Activated CD8-positive, alpha-beta memory T cell treated with anti-CD3 and anti-CD28 coated beads, Interleukin-2, amount 50 U/mL, for 4 hours (primary cell): ENCODE measurements around the gene STIM2.

Source experiments
- DNase-seq: peaks from one replicate; pipeline ENCODE4 v3.0.0-alpha.2; 2020

STIM2 gene

GRCh38 chr4:26907731-26908599, 47.3 kb downstream of the STIM2 start:
- no peak for DNase-seq

- DNase-seq = no peak
These were observed 48.7 kb downstream of the STIM2 start for GRCh38 chr4:26909369-26909768.

GRCh38 chr4:26911254-26911653, 50.6 kb downstream of the STIM2 start:
- no peak for DNase-seq

GRCh38 chr4:26912069-26912468, 51.4 kb downstream of the STIM2 start:
- no peak for DNase-seq

DNA sequence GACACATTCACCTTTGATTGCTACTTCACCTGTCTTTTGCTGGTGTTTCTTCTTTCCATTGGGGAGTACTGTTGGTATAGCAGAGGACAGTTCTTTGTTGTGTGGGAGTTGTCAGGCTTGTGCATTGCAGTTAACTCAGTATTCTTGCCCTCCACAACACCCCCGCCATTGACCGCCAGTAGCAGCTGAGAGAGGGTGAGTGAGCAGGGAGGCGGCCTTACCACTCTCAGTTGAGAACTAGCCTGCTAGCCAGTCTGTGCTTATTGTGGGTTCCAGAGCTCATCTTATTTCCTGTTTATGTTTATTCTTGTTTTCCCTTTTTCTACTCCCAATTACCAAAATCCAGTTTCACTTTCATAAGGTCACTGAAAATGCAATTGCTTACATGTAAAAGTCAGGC, 52.2 kb downstream of the STIM2 start:
- DNase-seq = no peak

- no peak for DNase-seq
These were observed 55.6 kb downstream of the STIM2 start for GRCh38 chr4:26916195-26916594.

DNA sequence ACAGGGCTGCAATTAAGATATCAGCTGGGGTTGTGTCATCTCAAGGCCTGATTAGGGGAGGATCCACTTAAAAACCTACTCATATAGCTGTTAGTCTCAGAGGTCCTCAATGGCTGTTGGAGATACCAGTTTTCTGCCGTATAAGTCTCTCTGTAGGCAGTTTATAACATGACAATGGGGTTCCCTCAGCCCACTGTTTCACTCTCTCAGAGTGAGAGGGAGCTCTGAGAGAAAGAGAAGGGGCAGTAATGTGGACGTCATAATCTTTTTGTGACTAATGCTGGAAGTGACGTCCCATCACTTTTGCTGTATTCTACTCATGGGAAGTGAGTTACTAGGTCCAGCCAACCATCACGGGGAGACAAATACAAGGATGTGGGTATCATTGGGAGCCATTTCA, 70.3 kb downstream of the STIM2 start:
- no peak for DNase-seq

GRCh38 chr4:26931451-26931850, 70.8 kb downstream of the STIM2 start:
- DNase-seq = no peak

DNA sequence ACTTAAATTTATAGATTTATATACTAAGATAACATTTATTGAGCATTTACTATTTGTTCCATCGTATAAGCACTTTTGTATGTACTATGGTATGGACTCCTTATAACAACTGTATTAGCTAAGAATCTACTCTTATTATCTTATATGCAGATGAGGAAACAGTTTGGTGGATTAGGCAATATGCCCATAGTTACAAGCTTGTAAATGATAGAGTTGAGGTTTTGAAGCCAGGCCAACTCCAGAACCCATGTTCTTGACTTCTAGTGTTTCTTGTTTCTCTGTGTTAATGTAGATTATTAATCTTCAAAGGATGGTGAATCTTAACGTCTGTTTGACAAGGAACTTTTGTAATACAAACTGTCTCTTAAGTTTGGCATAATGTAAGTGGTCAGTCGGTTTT, 71.3 kb downstream of the STIM2 start:
- no peak for DNase-seq

GRCh38 chr4:26935397-26935796, 74.8 kb downstream of the STIM2 start:
- no peak for DNase-seq

DNA sequence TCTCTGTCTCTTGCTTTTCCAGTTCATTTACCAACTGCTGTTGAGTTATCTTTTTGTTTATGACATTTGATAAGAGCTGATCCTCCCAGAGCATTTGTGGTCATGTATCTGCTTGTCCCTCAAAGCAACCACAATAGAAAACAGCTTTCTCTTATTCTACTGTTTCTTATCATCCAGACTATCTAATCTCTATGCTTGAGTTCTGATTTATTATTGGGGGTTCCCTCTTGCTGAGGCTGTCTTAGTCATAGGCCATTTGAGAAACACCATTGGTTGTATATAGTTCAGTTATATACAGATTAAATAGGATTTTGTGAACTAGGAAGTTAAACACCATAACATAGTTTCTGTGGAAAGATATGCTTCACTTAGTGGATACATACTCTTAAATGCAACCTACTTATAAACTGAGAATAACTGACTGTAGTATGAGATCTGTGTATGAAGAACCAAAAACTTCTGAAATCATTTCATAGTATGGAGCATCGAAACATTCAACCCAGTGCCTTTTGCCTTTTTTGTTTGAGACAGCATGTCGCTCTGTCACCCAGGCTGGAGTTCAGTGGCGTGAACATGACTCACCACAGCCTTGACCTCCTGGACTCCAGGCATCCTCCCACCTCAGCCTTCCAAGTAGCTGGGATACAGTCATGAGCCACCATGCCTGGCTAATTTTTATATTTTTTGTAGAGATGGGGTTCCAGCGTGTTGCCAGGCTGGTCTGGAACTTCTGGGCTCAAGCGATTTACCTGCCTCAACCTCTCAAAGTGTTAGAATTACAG, 75.8 kb downstream of the STIM2 start:
- DNase-seq = no peak

- no peak for DNase-seq
These were observed 76.5 kb downstream of the STIM2 start for GRCh38 chr4:26937139-26937538.

- DNase-seq = no peak
These were observed 76.9 kb downstream of the STIM2 start for GRCh38 chr4:26937567-26937966.

DNA sequence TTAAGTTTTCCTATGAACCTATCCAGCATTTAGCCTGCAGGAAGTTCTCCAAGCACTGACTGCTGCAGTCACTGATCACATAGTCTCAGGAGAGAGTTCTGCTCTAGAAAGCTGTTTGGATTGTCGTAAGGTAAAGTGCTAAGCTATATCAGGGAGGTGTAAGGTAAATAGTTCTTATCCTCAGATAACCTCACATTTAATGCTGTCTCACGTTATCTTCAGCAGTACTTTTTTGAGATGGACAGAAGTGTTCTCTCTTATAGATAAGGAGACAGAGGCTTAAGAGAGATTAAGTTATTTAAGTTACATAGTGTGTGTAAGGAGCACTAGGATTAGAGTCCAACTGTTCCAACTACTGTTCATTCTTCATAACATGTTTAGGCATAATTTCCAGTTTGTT, 77.9 kb downstream of the STIM2 start:
- DNase-seq = no peak

DNA sequence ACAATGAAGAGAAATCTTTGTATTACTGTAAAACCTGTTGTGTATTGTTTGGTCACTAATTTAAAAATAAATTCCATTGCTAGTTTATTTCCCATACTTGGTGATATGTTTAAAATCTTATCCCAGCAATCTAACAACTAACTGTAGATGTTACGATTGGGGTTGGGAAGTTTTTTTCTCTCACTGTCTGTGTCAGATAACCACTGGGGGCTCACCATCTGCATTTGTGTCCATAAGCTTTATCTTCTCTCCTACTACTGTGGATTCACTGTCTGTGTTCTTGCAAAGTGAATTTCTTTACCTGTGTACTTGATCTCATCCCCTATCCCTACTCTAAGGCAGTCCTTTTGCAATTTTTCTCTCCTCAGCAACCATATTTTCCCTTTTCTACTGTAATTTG, 81.3 kb downstream of the STIM2 start:
- DNase-seq = no peak

GRCh38 chr4:26942871-26943270, 82.2 kb downstream of the STIM2 start:
- no peak for DNase-seq

GRCh38 chr4:26943391-26943790, 82.8 kb downstream of the STIM2 start:
- DNase-seq = no peak

DNA sequence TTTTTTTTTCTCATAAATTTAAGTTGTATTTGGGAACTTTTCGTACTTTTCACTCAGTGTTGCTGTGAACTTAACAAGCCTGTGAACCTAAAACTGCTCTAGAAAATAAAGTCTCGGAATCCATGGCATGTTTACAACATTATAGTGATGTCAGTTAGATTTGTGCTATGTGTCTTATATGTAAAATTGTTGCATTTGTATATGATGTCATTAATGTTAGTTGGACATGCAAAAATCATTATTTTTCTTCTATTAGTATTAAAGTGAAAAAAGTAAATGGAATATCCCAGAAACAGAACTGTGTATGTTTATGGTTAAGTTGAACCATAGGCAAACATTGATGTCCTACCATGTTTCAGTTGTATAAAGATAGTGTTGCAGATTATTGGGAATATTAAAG, 85.2 kb downstream of the STIM2 start:
- no peak for DNase-seq

- no peak for DNase-seq
These were observed 86.7 kb downstream of the STIM2 start for GRCh38 chr4:26947318-26947717.

GRCh38 chr4:26950446-26950845, 89.8 kb downstream of the STIM2 start:
- DNase-seq = no peak

DNA sequence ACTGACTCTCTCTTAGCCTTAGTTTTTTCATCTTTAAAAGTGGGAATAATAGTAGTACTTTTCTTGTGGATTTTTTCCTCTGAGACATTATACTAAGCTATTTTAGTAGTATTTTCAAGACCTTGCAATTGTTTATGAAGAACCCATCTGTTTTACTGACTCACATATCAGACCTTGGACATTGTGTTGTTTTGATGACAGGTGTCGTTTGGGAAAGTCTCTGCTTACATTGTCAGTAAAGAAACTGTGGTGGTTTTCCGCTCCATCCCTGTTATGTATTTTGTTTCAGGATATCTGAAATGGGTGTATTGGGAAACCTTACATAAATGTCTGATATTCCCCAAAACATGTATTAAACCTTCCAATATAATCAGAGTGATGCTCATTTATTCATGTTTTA, 92.2 kb downstream of the STIM2 start:
- no peak for DNase-seq

DNA sequence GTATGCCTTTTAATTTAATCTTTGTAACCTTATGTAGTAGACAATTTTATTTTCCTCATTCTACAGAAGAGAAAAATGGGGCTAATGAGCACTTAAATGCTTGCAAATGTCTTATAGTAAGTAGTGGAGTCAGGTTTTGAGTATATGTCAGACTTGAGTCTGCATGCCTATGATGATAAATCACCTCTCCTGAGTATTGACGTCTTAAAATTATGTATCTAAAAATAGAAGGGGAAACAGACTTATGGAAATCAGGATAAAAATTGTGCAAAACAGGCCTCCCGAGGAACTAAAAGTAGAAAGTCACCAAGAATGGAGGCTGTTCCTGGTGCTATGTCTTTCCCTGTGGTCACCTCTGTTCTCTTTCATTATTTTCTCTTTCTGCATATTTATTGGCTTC, 92.7 kb downstream of the STIM2 start:
- DNase-seq = no peak

- DNase-seq = no peak
These were observed 93.3 kb downstream of the STIM2 start for GRCh38 chr4:26953770-26954423.

DNA sequence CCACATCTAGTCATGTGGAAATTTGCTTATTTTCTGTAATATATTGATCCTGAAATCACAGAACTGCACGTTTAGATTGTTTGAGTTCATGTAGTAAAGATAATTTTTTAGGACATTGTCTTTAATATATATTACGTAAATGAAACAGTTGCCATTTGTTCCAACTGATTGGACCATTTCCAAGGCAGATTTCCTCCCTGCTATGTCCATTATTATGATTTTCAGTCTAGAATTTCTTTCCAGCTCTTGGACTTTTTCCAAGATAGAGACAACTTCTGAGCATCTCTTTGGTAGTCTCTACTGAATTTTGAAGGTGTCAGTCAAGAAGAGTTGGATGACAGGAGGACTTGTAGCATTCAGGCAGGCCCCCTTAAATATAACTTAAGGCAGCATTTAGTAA, 94.6 kb downstream of the STIM2 start:
- DNase-seq = no peak
